Karpas-422 (cell line): ENCODE measurements around the gene OSBPL10. TPM values are rescaled to one million over a fixed set of nuclear protein-coding genes. Genes with fewer than 3 reads are reported as not detected.
"Not testable (repeated sequence)": the region's sequence is repeated elsewhere in the genome, so short reads cannot be mapped to it uniquely, and the experiment has no call there.

Experiments
- DNase-seq: peaks from one replicate; pipeline ENCODE4 v3.0.0-alpha.2; 2015
- H2AFZ ChIP-seq: fragments of 200-600 bp; sonication (generic); 2 replicates; pipeline ENCODE4 v1.6.1; 2014; ENCODE audit warnings: antibody characterized with exemption, low read length, mixed read lengths
- H3K27ac ChIP-seq: fragments of 200-600 bp; sonication (generic); 2 replicates; pipeline ENCODE4 v1.5.1; 2014; ENCODE audit warnings: mild to moderate bottlenecking, low read length, moderate library complexity
- H3K27me3 ChIP-seq: fragments of 200-600 bp; sonication (generic); 2 replicates; pipeline ENCODE4 v1.6.1; 2014; ENCODE audit warnings: low read length, mixed read lengths
- H3K36me3 ChIP-seq: fragments of 200-600 bp; sonication (generic); 2 replicates; pipeline ENCODE4 v1.6.1; 2014; ENCODE audit warnings: low read length, mixed read lengths; ENCODE audit not compliant: insufficient read depth
- H3K4me1 ChIP-seq: fragments of 200-600 bp; sonication (generic); 2 replicates; pipeline ENCODE4 v1.6.1; 2014; ENCODE audit warnings: mild to moderate bottlenecking, low read length, mixed read lengths
- H3K4me2 ChIP-seq: fragments of 200-600 bp; sonication (generic); 2 replicates; pipeline ENCODE4 v1.6.1; 2014; ENCODE audit warnings: low read length, low read depth, mild to moderate bottlenecking; ENCODE audit not compliant: poor library complexity, severe bottlenecking
- H3K4me3 ChIP-seq: fragments of 200-600 bp; sonication (generic); 2 replicates; pipeline ENCODE4 v1.5.1; 2014; ENCODE audit warnings: mild to moderate bottlenecking, antibody characterized with exemption, low read length, mixed read lengths
- H3K79me2 ChIP-seq: fragments of 200-600 bp; sonication (generic); 2 replicates; pipeline ENCODE4 v1.6.1; 2014; ENCODE audit warnings: mild to moderate bottlenecking, low read length, mixed read lengths
- H3K9ac ChIP-seq: fragments of 200-600 bp; sonication (generic); 2 replicates; pipeline ENCODE4 v1.6.0; 2014; ENCODE audit warnings: low read length
- H3K9me2 ChIP-seq: fragments of 200-600 bp; sonication (generic), shearing (Covaris generic); replicated peaks from 2 replicates; pipeline ENCODE4 v1.6.0; 2014; ENCODE audit warnings: mild to moderate bottlenecking, low read length, moderate library complexity; ENCODE audit not compliant: insufficient read depth
- H3K9me3 ChIP-seq: fragments of 300-700, 200-600 bp; sonication (generic); 2 replicates; pipeline ENCODE4 v1.6.1; 2014; ENCODE audit warnings: low read length, mixed read lengths
- H4K20me1 ChIP-seq: fragments of 200-600 bp; sonication (generic); 2 replicates; pipeline ENCODE4 v1.6.1; 2014; ENCODE audit warnings: mild to moderate bottlenecking, antibody characterized with exemption, low read length, low read depth; ENCODE audit not compliant: insufficient read depth
- total RNA-seq: library from RNA; depleted of rRNA; stranded (reverse); fragments of >200 nt; shearing (Covaris generic); gene quantifications from 2 replicates; pipeline ENCODE4 v1.2.3, GENCODE V29; 2014; ENCODE audit warnings: low replicate concordance

OSBPL10 gene
- total RNA-seq, 1 experiment from 2014 or later, result 87.0 TPM

- Histone ChIP-seq H2AFZ (no peak overlapping the region), H3K9ac (peak overlapping the region; percentile 52), H3K27ac (peak overlapping the region; percentile 93), H3K4me3 (peak overlapping the region; percentile 8; the same call in 1 of the 2 replicates), H3K79me2 (peaks cover 97% of the 10 kb centered on the region), H3K4me2 (peak overlapping the region; percentile 79), H4K20me1 (no peaks in the 10 kb centered on the region), H3K4me1 (peaks cover 95% of the 10 kb centered on the region), H3K27me3 (no peaks in the 10 kb centered on the region), H3K9me3 (no peaks in the 10 kb centered on the region), H3K9me2 (no peaks in the 10 kb centered on the region), H3K36me3 (peaks cover 51% of the 10 kb centered on the region)
- peak; percentile 42 for DNase-seq
Measured at GRCh38 chr3:31878231-31878838, 102.7 kb downstream of the OSBPL10 start.

GRCh38 chr3:31876331-31876730, 104.7 kb downstream of the OSBPL10 start:
- no peaks in the 10 kb centered on the region for H3K9me2 ChIP-seq
- H2AFZ ChIP-seq, result 0 out of 2 replicates have a peak overlapping the region, but pooled peaks have one; percentile 12
- peak overlapping the region; percentile 67 for H3K9ac ChIP-seq
- H3K4me2 ChIP-seq, result peak overlapping the region; percentile 79
- DNase-seq, result no peak
- peak overlapping the region; percentile 93 for H3K27ac ChIP-seq
- no peaks in the 10 kb centered on the region for H3K27me3 ChIP-seq
- H3K79me2 ChIP-seq, result peaks cover 97% of the 10 kb centered on the region
- H3K9me3 ChIP-seq, result no peaks in the 10 kb centered on the region
- peaks cover 78% of the 10 kb centered on the region for H3K4me1 ChIP-seq
- no peaks in the 10 kb centered on the region for H4K20me1 ChIP-seq
- peaks cover 49% of the 10 kb centered on the region for H3K36me3 ChIP-seq
- peak overlapping the region; percentile 36 for H3K4me3 ChIP-seq

GRCh38 chr3:31875437-31875836, 105.6 kb downstream of the OSBPL10 start:
- H3K79me2 ChIP-seq, result peaks cover 92% of the 10 kb centered on the region
- H3K4me2 ChIP-seq, result peak overlapping the region; percentile 79

GRCh38 chr3:31873254-31873820, 107.7 kb downstream of the OSBPL10 start:
- Histone ChIP-seq H3K79me2 (peaks cover 86% of the 10 kb centered on the region), H3K36me3 (peaks cover 45% of the 10 kb centered on the region), H3K27me3 (no peaks in the 10 kb centered on the region), H3K4me2 (no peak overlapping the region), H3K9me2 (no peaks in the 10 kb centered on the region), H2AFZ (no peak overlapping the region), H3K4me3 (no peak overlapping the region), H3K4me1 (peaks cover 57% of the 10 kb centered on the region), H4K20me1 (no peaks in the 10 kb centered on the region), H3K9me3 (no peaks in the 10 kb centered on the region), H3K27ac (peak overlapping the region; percentile 93), H3K9ac (no peak overlapping the region)
- no peak for DNase-seq

More at GRCh38 chr3:31875437-31875836, 105.6 kb downstream of the OSBPL10 start:
- Histone ChIP-seq H3K9me2 (no peaks in the 10 kb centered on the region), H2AFZ (no peak overlapping the region), H3K9ac (peak overlapping the region; percentile 67), H3K36me3 (peaks cover 43% of the 10 kb centered on the region), H3K4me3 (peak overlapping the region; percentile 36), H3K27ac (peak overlapping the region; percentile 93), H3K4me1 (peaks cover 69% of the 10 kb centered on the region), H3K27me3 (no peaks in the 10 kb centered on the region), H4K20me1 (no peaks in the 10 kb centered on the region), H3K9me3 (no peaks in the 10 kb centered on the region)
- peak; percentile 42 for DNase-seq

GRCh38 chr3:31871939-31872507, 109.0 kb downstream of the OSBPL10 start:
- Histone ChIP-seq H3K79me2 (peaks cover 85% of the 10 kb centered on the region), H3K9me3 (no peaks in the 10 kb centered on the region), H3K4me3 (no peak overlapping the region), H3K4me2 (no peak overlapping the region), H3K9ac (no peak overlapping the region), H4K20me1 (no peaks in the 10 kb centered on the region), H3K27me3 (no peaks in the 10 kb centered on the region), H3K27ac (no peak overlapping the region), H2AFZ (no peak overlapping the region), H3K4me1 (peaks cover 54% of the 10 kb centered on the region), H3K9me2 (no peaks in the 10 kb centered on the region), H3K36me3 (peaks cover 45% of the 10 kb centered on the region)
- DNase-seq, result no peak

- H3K9me2 ChIP-seq, H3K27me3 ChIP-seq, H3K9me3 ChIP-seq, H4K20me1 ChIP-seq, H3K9ac ChIP-seq, H3K4me2 ChIP-seq, H3K27ac ChIP-seq, H2AFZ ChIP-seq, DNase-seq, H3K4me3 ChIP-seq: not testable (repeated sequence)
- Histone ChIP-seq H3K4me1 (peaks cover 51% of the 10 kb centered on the region), H3K36me3 (peaks cover 54% of the 10 kb centered on the region), H3K79me2 (peaks cover 86% of the 10 kb centered on the region)
Measured at GRCh38 chr3:31870111-31870510, 111.0 kb downstream of the OSBPL10 start.

DNA sequence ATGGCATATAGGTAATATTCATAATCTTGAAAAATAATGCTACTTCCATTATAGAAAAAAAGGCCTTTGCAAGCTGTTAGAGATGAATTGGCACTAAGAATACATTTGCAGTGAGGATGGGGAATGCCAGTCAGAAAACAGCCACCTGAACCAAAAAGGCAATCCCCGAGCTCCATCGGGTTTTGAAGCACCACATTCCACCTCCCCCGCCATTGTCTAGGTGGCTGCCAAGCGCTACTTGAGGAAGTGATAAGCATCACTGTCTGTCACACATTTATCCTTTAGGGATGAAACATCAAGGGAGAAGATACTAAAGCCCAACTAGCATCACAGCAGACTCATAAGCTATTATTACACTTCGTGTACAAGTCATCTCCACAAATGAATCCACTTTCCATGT, 112.8 kb downstream of the OSBPL10 start:
- Histone ChIP-seq H2AFZ (no peak overlapping the region), H3K36me3 (peaks cover 40% of the 10 kb centered on the region), H3K4me3 (no peak overlapping the region), H4K20me1 (no peaks in the 10 kb centered on the region), H3K9ac (no peak overlapping the region), H3K9me3 (no peaks in the 10 kb centered on the region), H3K4me2 (no peak overlapping the region), H3K9me2 (no peaks in the 10 kb centered on the region), H3K4me1 (peaks cover 55% of the 10 kb centered on the region), H3K27ac (no peak overlapping the region), H3K79me2 (peaks cover 87% of the 10 kb centered on the region), H3K27me3 (no peaks in the 10 kb centered on the region)
- no peak for DNase-seq

DNA sequence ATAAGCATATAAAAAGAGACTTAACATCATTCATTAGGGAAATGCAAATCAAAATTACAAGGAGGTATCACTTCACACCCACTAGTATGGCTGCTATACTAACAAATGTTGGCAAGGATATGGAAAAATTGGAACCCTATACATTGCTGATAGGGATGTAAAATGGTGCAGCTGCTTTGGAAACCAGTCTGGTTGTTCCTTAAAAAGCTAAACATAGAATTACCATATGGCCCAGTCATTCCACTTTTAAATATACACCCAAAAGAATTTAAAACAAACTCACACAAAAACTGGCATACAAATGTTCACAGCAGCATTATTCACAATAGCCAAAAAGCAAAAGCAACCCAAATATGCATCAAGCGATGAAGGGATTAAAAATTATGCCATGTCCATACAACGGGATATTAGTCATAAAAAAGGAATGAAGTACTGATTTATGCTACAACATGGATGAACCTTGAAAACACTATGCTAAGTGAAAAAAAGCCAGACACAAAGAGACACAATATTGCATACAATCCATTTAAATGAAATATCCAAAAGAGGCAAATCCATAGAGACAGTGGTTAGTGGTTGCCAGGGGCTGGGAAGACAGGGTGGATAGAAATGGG, 118.3 kb downstream of the OSBPL10 start:
- Histone ChIP-seq H3K4me2 (no peak overlapping the region), H3K9me2 (no peaks in the 10 kb centered on the region), H4K20me1 (no peaks in the 10 kb centered on the region), H3K79me2 (peaks cover 98% of the 10 kb centered on the region), H3K9ac (no peak overlapping the region), H3K27ac (peak overlapping the region; percentile 36; the same call in 1 of the 2 replicates), H3K4me3 (no peak overlapping the region), H3K9me3 (no peaks in the 10 kb centered on the region), H3K27me3 (no peaks in the 10 kb centered on the region), H2AFZ (no peak overlapping the region), H3K36me3 (peaks cover 26% of the 10 kb centered on the region; the same call in 1 of the 2 replicates), H3K4me1 (peaks cover 92% of the 10 kb centered on the region)
- no peak for DNase-seq
